Breast epithelium (tissue), 4 donors: ENCODE results near the gene CLIC3. TPM values are rescaled to one million over a fixed set of nuclear protein-coding genes. Genes with fewer than 3 reads are reported as not detected.

Source experiments
- DNase-seq, 2 donors: peaks; one replicate each; pipeline ENCODE4 v3.0.0-alpha.2; 2019; ENCODE audit warnings: low spot score in 2 of 2
- H3K27ac ChIP-seq, 2 donors: fragments of 200-600 bp; sonication (generic) in 1 of 2; one replicate each; pipeline ENCODE4 v1.5.1; 2016 to 2019; ENCODE audit warnings: mild to moderate bottlenecking in 1 of 2
- H3K27me3 ChIP-seq, 2 donors: fragments of 200-600 bp; sonication (generic) in 1 of 2; one replicate each; pipeline versions ENCODE4 v1.5.1 to v1.6.0; 2017 to 2019; ENCODE audit warnings: control low read depth in 1 of 2, mild to moderate bottlenecking in 1 of 2
- H3K36me3 ChIP-seq: fragments of 200-600 bp; one replicate; pipeline ENCODE4 v1.5.1; 2019
- H3K4me1 ChIP-seq, 2 donors: fragments of 200-600 bp; sonication (generic); one replicate each; pipeline ENCODE4 v1.5.1; 2016 to 2019; ENCODE audit warnings: control low read depth in 1 of 2
- H3K4me3 ChIP-seq, 3 donors: fragments of 200-600 bp; sonication (generic); 1 replicate in 2 of 3; 2 replicates in 1 of 3; pipeline ENCODE4 v1.5.1; 2016 to 2019; ENCODE audit warnings: mild to moderate bottlenecking in 3 of 3, moderate library complexity in 2 of 3
- H3K9me3 ChIP-seq, 2 donors: fragments of 200-600 bp; sonication (generic) in 1 of 2; one replicate each; pipeline ENCODE4 v1.5.1; 2016 to 2019; ENCODE audit warnings: control low read depth in 1 of 2
- CTCF ChIP-seq, 3 donors: fragments of 450-650 bp; IDR thresholded peaks; one replicate each; pipeline ENCODE4 v1.5.1; 2016 to 2017; ENCODE audit warnings: antibody characterized with exemption in 3 of 3, mild to moderate bottlenecking in 3 of 3, moderate library complexity in 3 of 3
- POLR2A ChIP-seq: fragments of 450-650 bp; IDR thresholded peaks from one replicate; pipeline ENCODE4 v1.6.1; 2016; ENCODE audit warnings: antibody characterized with exemption, mild to moderate bottlenecking, moderate library complexity
- POLR2AphosphoS5 ChIP-seq, 3 donors: sonication (generic); formaldehyde crosslinking; IDR thresholded peaks; one replicate each; pipeline ENCODE4 v1.6.1; 2017; ENCODE audit warnings: antibody characterized with exemption in 3 of 3
- intact Hi-C: fragments of 100-400 bp; cut with DNase I; formaldehyde crosslinking; loops from one replicate; pipeline ENCODE4 v1.15.1; 2023; ENCODE audit warnings: low total_unique reads
- total RNA-seq, 3 donors: library from RNA; depleted of rRNA; stranded (reverse); fragments of >200 nt; gene quantifications; one replicate each; pipeline ENCODE4 v1.1.0, GENCODE V29; 2016

The CLIC3 gene
- total RNA-seq, 3 donors from 2014 or later: 0.32 to 3.5 TPM; not detected in 1

DNA sequence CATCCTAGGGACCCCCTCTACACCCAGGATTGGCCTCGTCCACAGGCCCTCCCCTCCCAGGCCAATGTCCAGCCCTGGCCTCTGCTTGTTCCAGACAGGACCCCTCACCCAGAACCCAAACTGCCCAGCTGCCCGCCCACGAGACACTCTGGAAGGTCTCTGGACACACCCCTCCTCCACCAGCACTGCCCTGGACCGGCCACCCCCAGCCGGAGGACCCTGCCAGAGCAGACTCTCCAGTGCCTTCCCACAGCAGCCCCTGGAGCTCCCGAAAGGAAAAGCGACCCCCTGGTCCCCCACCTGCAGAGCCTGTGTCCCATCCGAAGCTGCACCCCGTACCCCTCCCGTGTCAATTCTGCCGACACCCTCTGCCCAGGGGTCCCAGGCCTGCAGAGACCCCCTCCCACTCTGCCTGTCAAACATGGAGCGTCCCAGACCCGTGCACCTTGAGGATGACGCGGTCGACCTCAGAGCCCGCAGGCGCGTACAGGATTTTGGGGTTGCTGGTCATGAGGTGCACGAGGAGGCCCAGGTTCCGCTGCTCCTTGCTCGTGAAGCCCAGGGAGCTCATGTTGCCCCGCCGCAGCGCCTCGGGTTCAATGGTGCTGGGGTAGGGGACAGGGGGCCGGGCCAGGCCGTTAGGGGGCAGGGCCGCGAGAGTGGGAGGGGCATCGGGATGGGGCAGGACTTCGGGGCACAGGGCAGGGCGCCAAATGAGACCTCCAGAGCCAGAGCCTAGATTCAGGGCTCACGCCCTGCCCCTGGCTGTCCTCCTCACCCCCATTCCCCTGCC is 23.7 kb upstream of the CLIC3 start:
- no peak for TF ChIP-seq POLR2AphosphoS5 (IDR thresholded peaks at IDR 0.05)
- no peak for TF ChIP-seq POLR2A
- no peak for TF ChIP-seq CTCF (IDR thresholded peaks at IDR 0.05)
- Histone ChIP-seq H3K27me3 (no peaks in the 10 kb centered on the region), H3K4me1 (no peaks in the 10 kb centered on the region), H3K36me3 (no peaks in the 10 kb centered on the region), H3K27ac (no peak overlapping the region), H3K4me3 (no peak overlapping the region), H3K9me3 (no peaks in the 10 kb centered on the region)
- intact Hi-C loops: no loop called here
- no peak for DNase-seq

GRCh38 chr9:137018761-137019559 is 22.6 kb upstream of the CLIC3 start:
- no peaks in the 10 kb centered on the region for H3K36me3 ChIP-seq
- no peak for TF ChIP-seq POLR2A
- TF ChIP-seq CTCF (IDR thresholded peaks at IDR 0.05): no peak
- TF ChIP-seq POLR2AphosphoS5 (IDR thresholded peaks at IDR 0.05): no peak
- H3K27me3 ChIP-seq: no peaks in the 10 kb centered on the region
- H3K27ac ChIP-seq: no peak overlapping the region
- DNase-seq: no peak
- intact Hi-C loops: no loop called here
- no peaks in the 10 kb centered on the region for H3K4me1 ChIP-seq
- H3K9me3 ChIP-seq: no peaks in the 10 kb centered on the region
- no peak overlapping the region for H3K4me3 ChIP-seq

- TF ChIP-seq POLR2AphosphoS5 (IDR thresholded peaks at IDR 0.05) (no peak), CTCF (IDR thresholded peaks at IDR 0.05) (no peak), POLR2A (no peak)
- no peak overlapping the region for H3K4me3 ChIP-seq
- H3K4me1 ChIP-seq: no peaks in the 10 kb centered on the region
- DNase-seq: no peak
- no peaks in the 10 kb centered on the region for H3K9me3 ChIP-seq
- H3K27me3 ChIP-seq: no peaks in the 10 kb centered on the region
- intact Hi-C loops: no loop called here
- no peak overlapping the region for H3K27ac ChIP-seq
- H3K36me3 ChIP-seq: no peaks in the 10 kb centered on the region
These were observed 21.6 kb upstream of the CLIC3 start for GRCh38 chr9:137017791-137018497.

- no peaks in the 10 kb centered on the region for H3K36me3 ChIP-seq
These were observed 20.7 kb upstream of the CLIC3 start for GRCh38 chr9:137017071-137017470.

More at GRCh38 chr9:137017071-137017470, 20.7 kb upstream of the CLIC3 start:
- Histone ChIP-seq H3K27ac (no peak overlapping the region), H3K4me1 (no peaks in the 10 kb centered on the region), H3K9me3 (no peaks in the 10 kb centered on the region), H3K4me3 (no peak overlapping the region), H3K27me3 (no peaks in the 10 kb centered on the region)
- TF ChIP-seq CTCF (IDR thresholded peaks at IDR 0.05) (no peak), POLR2AphosphoS5 (IDR thresholded peaks at IDR 0.05) (no peak), POLR2A (no peak)
- intact Hi-C loops: no loop called here
- DNase-seq: no peak
